Liver (tissue), 9 donors: ENCODE results near the gene BLNK. TPM values are rescaled to one million over a fixed set of nuclear protein-coding genes. Genes with fewer than 3 reads are reported as not detected.

Experiments
- DNase-seq: peaks from one replicate; pipeline ENCODE4 v3.0.0-alpha.2; 2017; ENCODE audit warnings: low spot score
- H3K27ac ChIP-seq, 2 donors: one replicate each; pipeline ENCODE4 v1.7.0; 2013; ENCODE audit warnings: inconsistent platforms in 2 of 2, low read length in 2 of 2, control low read depth in 1 of 2, low read depth in 1 of 2, mild to moderate bottlenecking in 1 of 2
- H3K27me3 ChIP-seq, 4 donors: one replicate each; pipeline versions ENCODE4 v1.6.1 to v1.7.0; 2013; ENCODE audit warnings: low read length in 3 of 4, inconsistent platforms in 1 of 4, mild to moderate bottlenecking in 1 of 4, moderate library complexity in 1 of 4; ENCODE audit not compliant: control insufficient read depth in 4 of 4, insufficient read depth in 4 of 4
- H3K36me3 ChIP-seq, 4 donors: one replicate each; pipeline versions ENCODE4 v1.6.1 to v1.7.0; 2013; ENCODE audit warnings: low read length in 3 of 4, mild to moderate bottlenecking in 3 of 4, low read depth in 1 of 4, moderate library complexity in 1 of 4; ENCODE audit not compliant: control insufficient read depth in 4 of 4, insufficient read depth in 3 of 4
- H3K4me1 ChIP-seq, 4 donors: one replicate each; pipeline versions ENCODE4 v1.6.1 to v1.7.0; 2013; ENCODE audit warnings: low read length in 3 of 4, mild to moderate bottlenecking in 3 of 4, moderate library complexity in 1 of 4; ENCODE audit not compliant: control insufficient read depth in 4 of 4, insufficient read depth in 4 of 4
- H3K4me3 ChIP-seq, 3 donors: one replicate each; pipeline versions ENCODE4 v1.6.1 to v1.7.0; 2013; ENCODE audit warnings: low read length in 3 of 3, control low read depth in 1 of 3, low read depth in 1 of 3, mild to moderate bottlenecking in 1 of 3
- H3K9ac ChIP-seq, 2 donors: one replicate each; pipeline ENCODE4 v1.7.0; 2013; ENCODE audit warnings: low read length in 2 of 2, mild to moderate bottlenecking in 2 of 2, moderate library complexity in 2 of 2, control low read depth in 1 of 2, low read depth in 1 of 2
- H3K9me3 ChIP-seq, 4 donors: one replicate each; pipeline versions ENCODE4 v1.6.1 to v1.7.0; 2013; ENCODE audit warnings: low read length in 3 of 4; ENCODE audit not compliant: control insufficient read depth in 4 of 4
- ATF3 ChIP-seq: IDR thresholded peaks from 2 replicates; pipeline ENCODE4 v1.6.1; 2016; ENCODE audit warnings: antibody characterized with exemption
- CTCF ChIP-seq: fragments of 150-350 bp; IDR thresholded peaks from 2 replicates; pipeline ENCODE4 v1.5.1; 2017; ENCODE audit warnings: improper control_type of control experiment, low read depth, low read length; ENCODE audit not compliant: missing input control
- EGR1 ChIP-seq, 2 donors: IDR thresholded peaks; 2 replicates each; pipeline ENCODE4 v1.6.1; 2016 to 2018; ENCODE audit warnings: antibody characterized with exemption in 2 of 2, low read depth in 2 of 2
- FOXA1 ChIP-seq: IDR thresholded peaks from 2 replicates; pipeline ENCODE4 v1.6.1; 2016; ENCODE audit warnings: antibody characterized with exemption
- FOXA2 ChIP-seq: IDR thresholded peaks from 2 replicates; pipeline ENCODE4 v1.6.1; 2016; ENCODE audit warnings: antibody characterized with exemption
- GABPA ChIP-seq, 2 donors: IDR thresholded peaks in 1 of 2; conservative IDR thresholded peaks in 1 of 2; 2 replicates each; pipeline ENCODE4 v1.6.1; 2016; ENCODE audit warnings: antibody characterized with exemption in 2 of 2, mild to moderate bottlenecking in 1 of 2, moderate library complexity in 1 of 2
- HNF4A ChIP-seq, 2 donors: conservative IDR thresholded peaks; 2 replicates each; pipeline ENCODE4 v1.6.1; 2016; ENCODE audit warnings: antibody characterized with exemption in 2 of 2, mild to moderate bottlenecking in 2 of 2
- HNF4G ChIP-seq: IDR thresholded peaks from 2 replicates; pipeline ENCODE4 v1.6.1; 2016; ENCODE audit warnings: antibody characterized with exemption
- JUND ChIP-seq, 2 donors: IDR thresholded peaks; 2 replicates each; pipeline ENCODE4 v1.6.1; 2016; ENCODE audit warnings: antibody characterized with exemption in 2 of 2
- NR2F2 ChIP-seq: IDR thresholded peaks from 2 replicates; pipeline ENCODE4 v1.6.1; 2016; ENCODE audit warnings: antibody characterized with exemption
- RXRA ChIP-seq, 2 donors: IDR thresholded peaks; 2 replicates each; pipeline ENCODE4 v1.6.1; 2017 to 2018; ENCODE audit warnings: antibody characterized with exemption in 2 of 2, mild to moderate bottlenecking in 1 of 2
- SP1 ChIP-seq: IDR thresholded peaks from 2 replicates; pipeline ENCODE4 v1.6.1; 2018; ENCODE audit warnings: antibody characterized with exemption, mild to moderate bottlenecking
- TAF1 ChIP-seq: conservative IDR thresholded peaks from 2 replicates; pipeline ENCODE4 v1.6.1; 2016; ENCODE audit warnings: antibody characterized with exemption, mild to moderate bottlenecking
- YY1 ChIP-seq: IDR thresholded peaks from 2 replicates; pipeline ENCODE4 v1.6.1; 2016; ENCODE audit warnings: antibody characterized with exemption, mild to moderate bottlenecking
- WGBS: extraction: QIAGEN DNeasy Blood & Tissue Kit; methylation state at CpG from one replicate; pipeline ENCODE4 v1.1.7; 2013; 5-methylcytosine and 5-hydroxymethylcytosine counted together
- polyA plus RNA-seq, 2 donors: library from polyadenylated mRNA; stranded (reverse) in 1 of 2; unstranded in 1 of 2; fragments of 200-250 nt in 1 of 2; fragments of >200 nt in 1 of 2; fragmentation: Nextera tagmentation in 1 of 2; extraction: Ambion mirVana in 1 of 2; gene quantifications; one replicate each; pipeline versions ENCODE4 v1.2.1 to v1.2.3, GENCODE V29; 2013 to 2015
- total RNA-seq, 2 donors: library from RNA; depleted of rRNA; stranded (reverse); fragments of >200 nt; gene quantifications; one replicate each; pipeline ENCODE4 v1.2.3, GENCODE V29; 2014
- TF ChIP-seq, protein P1 (sequence below): IDR thresholded peaks from 2 replicates; pipeline ENCODE4 v1.6.1; 2016; ENCODE audit warnings: antibody characterized with exemption, mild to moderate bottlenecking
- TF ChIP-seq, protein P2 (sequence below): IDR thresholded peaks from 2 replicates; pipeline ENCODE4 v1.6.1; 2016; ENCODE audit warnings: antibody characterized with exemption
- TF ChIP-seq, protein P3 (sequence below): IDR thresholded peaks from 2 replicates; pipeline ENCODE4 v1.6.1; 2016; ENCODE audit warnings: antibody characterized with exemption
- donor health status: healthy.
- donor health status: healthy.
- donor health status: healthy.
- donor health status: healthy.
- donor health status: healthy.

BLNK gene
- total and polyA plus RNA-seq, 4 donors, result 3.3 to 45.2 (median 14.5) TPM

- Histone ChIP-seq H3K36me3 (peaks cover 10 to 66% (median 47%) of the 10 kb centered on the region in 4 donors), H3K9me3 (no peaks in the 10 kb centered on the region), H3K27me3 (no peaks in the 10 kb centered on the region), H3K27ac (no peak overlapping the region), H3K9ac (no peak overlapping the region), H3K4me3 (no peak overlapping the region), H3K4me1 (no peaks in the 10 kb centered on the region)
- WGBS, result 85% methylated on average over 1 of the region's 1 CpG
- no peak for TF ChIP-seq EGR1 (IDR thresholded peaks at IDR 0.05; ENCODE audit: low read depth in 2 of 2)
- TF ChIP-seq CTCF, result no peak
- TF ChIP-seq, protein P1, sequence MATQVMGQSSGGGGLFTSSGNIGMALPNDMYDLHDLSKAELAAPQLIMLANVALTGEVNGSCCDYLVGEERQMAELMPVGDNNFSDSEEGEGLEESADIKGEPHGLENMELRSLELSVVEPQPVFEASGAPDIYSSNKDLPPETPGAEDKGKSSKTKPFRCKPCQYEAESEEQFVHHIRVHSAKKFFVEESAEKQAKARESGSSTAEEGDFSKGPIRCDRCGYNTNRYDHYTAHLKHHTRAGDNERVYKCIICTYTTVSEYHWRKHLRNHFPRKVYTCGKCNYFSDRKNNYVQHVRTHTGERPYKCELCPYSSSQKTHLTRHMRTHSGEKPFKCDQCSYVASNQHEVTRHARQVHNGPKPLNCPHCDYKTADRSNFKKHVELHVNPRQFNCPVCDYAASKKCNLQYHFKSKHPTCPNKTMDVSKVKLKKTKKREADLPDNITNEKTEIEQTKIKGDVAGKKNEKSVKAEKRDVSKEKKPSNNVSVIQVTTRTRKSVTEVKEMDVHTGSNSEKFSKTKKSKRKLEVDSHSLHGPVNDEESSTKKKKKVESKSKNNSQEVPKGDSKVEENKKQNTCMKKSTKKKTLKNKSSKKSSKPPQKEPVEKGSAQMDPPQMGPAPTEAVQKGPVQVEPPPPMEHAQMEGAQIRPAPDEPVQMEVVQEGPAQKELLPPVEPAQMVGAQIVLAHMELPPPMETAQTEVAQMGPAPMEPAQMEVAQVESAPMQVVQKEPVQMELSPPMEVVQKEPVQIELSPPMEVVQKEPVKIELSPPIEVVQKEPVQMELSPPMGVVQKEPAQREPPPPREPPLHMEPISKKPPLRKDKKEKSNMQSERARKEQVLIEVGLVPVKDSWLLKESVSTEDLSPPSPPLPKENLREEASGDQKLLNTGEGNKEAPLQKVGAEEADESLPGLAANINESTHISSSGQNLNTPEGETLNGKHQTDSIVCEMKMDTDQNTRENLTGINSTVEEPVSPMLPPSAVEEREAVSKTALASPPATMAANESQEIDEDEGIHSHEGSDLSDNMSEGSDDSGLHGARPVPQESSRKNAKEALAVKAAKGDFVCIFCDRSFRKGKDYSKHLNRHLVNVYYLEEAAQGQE, result no peak
- TF ChIP-seq, protein P2, sequence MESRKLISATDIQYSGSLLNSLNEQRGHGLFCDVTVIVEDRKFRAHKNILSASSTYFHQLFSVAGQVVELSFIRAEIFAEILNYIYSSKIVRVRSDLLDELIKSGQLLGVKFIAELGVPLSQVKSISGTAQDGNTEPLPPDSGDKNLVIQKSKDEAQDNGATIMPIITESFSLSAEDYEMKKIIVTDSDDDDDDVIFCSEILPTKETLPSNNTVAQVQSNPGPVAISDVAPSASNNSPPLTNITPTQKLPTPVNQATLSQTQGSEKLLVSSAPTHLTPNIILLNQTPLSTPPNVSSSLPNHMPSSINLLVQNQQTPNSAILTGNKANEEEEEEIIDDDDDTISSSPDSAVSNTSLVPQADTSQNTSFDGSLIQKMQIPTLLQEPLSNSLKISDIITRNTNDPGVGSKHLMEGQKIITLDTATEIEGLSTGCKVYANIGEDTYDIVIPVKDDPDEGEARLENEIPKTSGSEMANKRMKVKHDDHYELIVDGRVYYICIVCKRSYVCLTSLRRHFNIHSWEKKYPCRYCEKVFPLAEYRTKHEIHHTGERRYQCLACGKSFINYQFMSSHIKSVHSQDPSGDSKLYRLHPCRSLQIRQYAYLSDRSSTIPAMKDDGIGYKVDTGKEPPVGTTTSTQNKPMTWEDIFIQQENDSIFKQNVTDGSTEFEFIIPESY, result no peak
- TF ChIP-seq HNF4G, result no peak
- no peak for TF ChIP-seq SP1
- no peak for TF ChIP-seq YY1
- TF ChIP-seq, protein P3, sequence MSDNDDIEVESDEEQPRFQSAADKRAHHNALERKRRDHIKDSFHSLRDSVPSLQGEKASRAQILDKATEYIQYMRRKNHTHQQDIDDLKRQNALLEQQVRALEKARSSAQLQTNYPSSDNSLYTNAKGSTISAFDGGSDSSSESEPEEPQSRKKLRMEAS, result no peak
- no peak for TF ChIP-seq NR2F2
- no peak for TF ChIP-seq HNF4A (conservative IDR thresholded peaks at IDR 0.05)
- TF ChIP-seq FOXA1, result no peak
- no peak for DNase-seq
Measured at GRCh38 chr10:96153070-96153469, 118.3 kb downstream of the BLNK start.

DNA sequence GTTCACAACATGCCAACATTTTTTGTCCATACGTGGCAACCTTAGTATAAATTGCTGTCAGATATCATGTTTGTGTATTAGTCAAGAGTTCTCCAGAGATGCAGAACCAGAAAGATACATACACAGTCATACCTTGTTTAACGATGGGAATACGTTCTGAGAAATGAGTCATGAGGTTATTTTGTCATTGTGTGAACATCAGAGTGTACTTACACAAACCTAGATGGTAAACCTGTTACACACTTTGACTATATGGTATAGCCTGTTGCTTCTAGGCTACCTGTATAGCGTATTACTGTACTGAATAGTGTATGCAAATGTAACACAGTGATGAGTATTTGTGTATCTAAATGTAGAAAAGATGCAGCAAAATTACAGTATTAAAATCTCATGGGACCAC lies 118.9 kb downstream of the BLNK start:
- Histone ChIP-seq H3K27me3 (no peaks in the 10 kb centered on the region), H3K36me3 (peaks cover 10 to 64% (median 50%) of the 10 kb centered on the region in 4 donors)

More for the DNA sequence above, 118.9 kb downstream of the BLNK start:
- Histone ChIP-seq H3K4me3 (no peak overlapping the region), H3K4me1 (no peaks in the 10 kb centered on the region), H3K9ac (no peak overlapping the region), H3K27ac (no peak overlapping the region), H3K9me3 (no peaks in the 10 kb centered on the region)
- no peak for DNase-seq
- 94% methylated on average over 4 of the region's 4 CpGs for WGBS
- TF ChIP-seq GABPA (IDR thresholded peaks at IDR 0.05 in 1 of 2, conservative IDR thresholded peaks at IDR 0.05 in 1 of 2), result no peak
- TF ChIP-seq EGR1 (IDR thresholded peaks at IDR 0.05; ENCODE audit: low read depth in 2 of 2), result no peak
- no peak for TF ChIP-seq JUND (IDR thresholded peaks at IDR 0.05)
- no peak for TF ChIP-seq RXRA (IDR thresholded peaks at IDR 0.05)
- no peak for TF ChIP-seq HNF4G
- TF ChIP-seq, protein P3, result no peak
- TF ChIP-seq, protein P2, result no peak
- TF ChIP-seq NR2F2, result no peak
- TF ChIP-seq FOXA2, result no peak
- TF ChIP-seq TAF1, result no peak
- TF ChIP-seq CTCF, result no peak
- no peak for TF ChIP-seq YY1
- no peak for TF ChIP-seq ATF3
